Measurements from ENCODE around the gene LZTS3.
"Not testable (repeated sequence)": the region's sequence is repeated elsewhere in the genome, so short reads cannot be mapped to it uniquely, and the experiment has no call there.

Gene LZTS3

DNA sequence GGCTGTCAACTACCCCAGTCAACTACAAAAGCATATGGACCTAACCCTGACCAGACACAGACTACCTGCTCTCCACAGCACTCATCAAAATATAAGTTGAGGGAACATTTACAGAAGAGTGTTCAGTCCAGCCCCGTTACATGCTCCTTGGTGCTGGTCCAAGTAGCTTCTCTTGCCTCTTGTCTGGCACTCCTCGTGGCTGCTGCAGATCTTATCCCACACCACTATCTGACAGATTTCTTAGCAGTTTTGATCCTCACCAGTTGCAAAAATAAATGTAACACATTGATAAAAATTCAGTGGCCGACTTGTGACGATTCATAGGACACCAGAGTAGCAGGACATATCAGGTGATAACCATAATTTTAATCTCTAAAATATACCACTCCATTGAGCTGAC lies 44.3 kb downstream of the LZTS3 start:
- no peak overlapping the region for H3K4me3 ChIP-seq (ENCODE audit: low read depth, low read length)
- DNase-seq (ENCODE audit: low read depth): no peak
- TF ChIP-seq, protein P1, sequence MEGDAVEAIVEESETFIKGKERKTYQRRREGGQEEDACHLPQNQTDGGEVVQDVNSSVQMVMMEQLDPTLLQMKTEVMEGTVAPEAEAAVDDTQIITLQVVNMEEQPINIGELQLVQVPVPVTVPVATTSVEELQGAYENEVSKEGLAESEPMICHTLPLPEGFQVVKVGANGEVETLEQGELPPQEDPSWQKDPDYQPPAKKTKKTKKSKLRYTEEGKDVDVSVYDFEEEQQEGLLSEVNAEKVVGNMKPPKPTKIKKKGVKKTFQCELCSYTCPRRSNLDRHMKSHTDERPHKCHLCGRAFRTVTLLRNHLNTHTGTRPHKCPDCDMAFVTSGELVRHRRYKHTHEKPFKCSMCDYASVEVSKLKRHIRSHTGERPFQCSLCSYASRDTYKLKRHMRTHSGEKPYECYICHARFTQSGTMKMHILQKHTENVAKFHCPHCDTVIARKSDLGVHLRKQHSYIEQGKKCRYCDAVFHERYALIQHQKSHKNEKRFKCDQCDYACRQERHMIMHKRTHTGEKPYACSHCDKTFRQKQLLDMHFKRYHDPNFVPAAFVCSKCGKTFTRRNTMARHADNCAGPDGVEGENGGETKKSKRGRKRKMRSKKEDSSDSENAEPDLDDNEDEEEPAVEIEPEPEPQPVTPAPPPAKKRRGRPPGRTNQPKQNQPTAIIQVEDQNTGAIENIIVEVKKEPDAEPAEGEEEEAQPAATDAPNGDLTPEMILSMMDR (conservative IDR thresholded peaks at IDR 0.05; ENCODE audit: low read depth, low read length): no peak

DNA sequence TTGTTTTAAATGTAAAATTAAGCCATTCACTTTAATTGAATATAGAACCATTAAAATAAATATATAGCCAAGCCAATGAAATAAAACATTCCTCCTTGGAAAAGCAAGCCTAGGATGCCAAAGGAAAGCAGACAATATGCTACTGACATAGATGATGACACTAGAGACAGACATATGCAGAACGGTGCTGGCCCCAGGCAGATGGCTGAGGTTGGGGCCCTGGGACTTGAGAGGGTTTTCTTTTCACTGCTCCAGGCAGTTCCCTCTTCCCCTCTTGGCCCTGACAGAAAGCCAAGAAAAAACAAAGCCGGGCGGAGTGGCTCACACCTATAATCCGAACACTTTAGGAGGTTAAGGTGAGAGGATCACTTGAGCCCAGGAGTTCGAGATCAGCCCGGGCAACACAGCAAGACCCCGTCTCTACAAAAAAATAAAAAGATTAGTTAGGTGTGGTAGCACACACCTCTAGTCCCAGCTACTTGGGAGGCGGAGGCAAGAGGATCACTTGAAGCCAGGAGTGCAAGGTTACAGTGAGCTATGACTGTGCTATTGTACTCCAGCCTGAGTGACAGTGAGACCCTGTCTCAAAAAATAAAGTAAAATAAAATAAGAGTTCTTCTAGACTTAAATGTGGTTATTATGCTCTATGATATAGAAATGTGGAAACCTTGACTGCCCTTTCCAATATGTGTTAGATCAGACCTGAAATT lies 44.9 kb downstream of the LZTS3 start:
- H3K4me3 ChIP-seq (ENCODE audit: low read depth, low read length): no peak overlapping the region
- no peak for DNase-seq (ENCODE audit: low read depth)
- TF ChIP-seq, protein P1 (conservative IDR thresholded peaks at IDR 0.05; ENCODE audit: low read depth, low read length): no peak

DNA sequence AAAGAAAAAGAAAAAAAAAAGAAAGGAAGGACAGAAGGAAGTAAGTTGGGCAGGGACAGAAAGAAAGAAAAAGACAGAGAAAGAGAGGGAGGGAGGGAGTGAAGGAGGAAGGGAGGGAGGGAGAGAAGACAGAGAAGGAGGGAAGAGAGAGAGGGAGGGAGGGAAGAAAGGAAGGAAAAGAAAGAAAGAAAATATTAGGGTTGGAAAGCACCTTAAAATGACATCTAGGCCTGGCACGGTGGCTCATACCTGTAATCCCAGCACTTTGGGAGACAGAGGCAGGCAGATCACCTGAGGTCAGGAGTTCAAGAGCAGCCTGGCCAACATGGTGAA lies 46.9 kb downstream of the LZTS3 start:
- no peak overlapping the region for H3K4me3 ChIP-seq (ENCODE audit: low read depth, low read length)
- TF ChIP-seq, protein P1 (conservative IDR thresholded peaks at IDR 0.05; ENCODE audit: low read depth, low read length): no peak
- DNase-seq (ENCODE audit: low read depth): no peak

DNA sequence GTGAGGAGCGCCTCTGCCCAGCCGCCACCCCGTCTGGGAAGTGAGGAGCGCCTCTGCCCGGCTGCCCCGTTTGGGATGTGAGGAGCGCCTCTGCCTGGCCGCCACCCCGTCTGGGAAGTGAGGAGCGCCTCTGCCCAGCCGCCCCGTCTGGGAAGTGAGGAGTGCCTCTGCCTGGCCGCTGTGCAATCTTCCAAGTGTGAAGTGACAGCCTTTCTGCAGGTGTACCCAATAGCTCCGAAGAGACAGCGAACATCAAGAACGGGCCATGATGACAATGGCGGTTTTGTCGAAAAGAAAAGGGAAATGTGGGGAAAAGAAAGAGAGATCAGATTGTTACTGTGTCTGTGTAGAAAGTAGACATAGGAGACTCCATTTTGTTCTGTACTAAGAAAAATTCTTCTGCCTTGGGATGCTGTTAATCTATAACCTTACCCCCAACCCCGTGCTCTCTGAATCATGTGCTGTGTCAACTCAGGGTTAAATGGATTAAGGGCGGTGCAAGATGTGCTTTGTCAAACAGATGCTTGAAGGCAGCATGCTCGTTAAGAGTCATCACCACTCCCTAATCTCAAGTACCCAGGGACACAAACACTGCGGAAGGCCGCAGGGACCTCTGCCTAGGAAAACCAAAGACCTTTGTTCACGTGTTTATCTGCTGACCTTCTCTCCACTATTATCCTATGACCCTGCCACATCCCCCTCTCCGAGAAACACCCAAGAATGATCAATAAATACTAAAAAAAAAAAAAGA lies 47.4 kb downstream of the LZTS3 start:
- DNase-seq (ENCODE audit: low read depth); H3K4me3 ChIP-seq (ENCODE audit: low read depth, low read length): not testable (repeated sequence)

DNA sequence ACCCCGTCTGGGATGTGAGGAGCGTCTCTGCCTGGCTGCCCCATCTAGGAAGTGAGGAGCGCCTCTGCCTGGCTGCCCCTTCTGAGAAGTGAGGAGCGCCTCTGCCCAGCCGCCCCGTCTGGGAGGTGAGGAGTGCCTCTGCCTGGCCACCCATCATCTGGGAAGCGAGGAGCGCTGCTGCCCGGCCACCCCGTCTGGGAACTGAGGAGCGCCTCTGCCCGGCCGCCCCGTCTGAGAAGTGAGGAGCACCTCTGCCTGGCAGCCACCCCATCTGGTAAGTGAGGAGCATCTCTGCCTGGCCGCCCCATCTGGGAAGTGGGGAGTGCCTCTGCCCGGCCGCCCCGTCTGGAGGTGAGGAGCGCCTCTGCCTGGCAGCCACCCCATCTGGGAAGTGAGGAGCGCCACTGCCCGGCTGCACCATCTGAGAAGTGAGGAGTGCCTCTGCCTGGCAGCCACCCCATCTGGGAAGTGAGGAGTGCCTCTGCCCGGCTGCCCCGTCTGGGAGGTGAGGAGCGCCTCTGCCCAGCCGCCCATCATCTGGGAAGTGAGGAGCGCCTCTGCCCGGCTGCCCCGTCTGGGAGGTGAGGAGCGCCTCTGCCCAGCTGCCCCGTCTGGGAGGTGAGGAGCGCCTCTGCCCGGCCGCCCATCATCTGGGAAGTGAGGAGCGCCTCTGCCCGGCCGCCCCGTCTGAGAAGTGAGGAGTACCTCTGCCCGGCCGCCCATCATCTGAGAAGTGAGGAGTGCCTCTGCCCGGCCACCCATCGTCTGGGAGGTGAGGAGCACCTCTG lies 48.4 kb downstream of the LZTS3 start:
- not testable (repeated sequence) for DNase-seq (ENCODE audit: low read depth); H3K4me3 ChIP-seq (ENCODE audit: low read depth, low read length)

DNA sequence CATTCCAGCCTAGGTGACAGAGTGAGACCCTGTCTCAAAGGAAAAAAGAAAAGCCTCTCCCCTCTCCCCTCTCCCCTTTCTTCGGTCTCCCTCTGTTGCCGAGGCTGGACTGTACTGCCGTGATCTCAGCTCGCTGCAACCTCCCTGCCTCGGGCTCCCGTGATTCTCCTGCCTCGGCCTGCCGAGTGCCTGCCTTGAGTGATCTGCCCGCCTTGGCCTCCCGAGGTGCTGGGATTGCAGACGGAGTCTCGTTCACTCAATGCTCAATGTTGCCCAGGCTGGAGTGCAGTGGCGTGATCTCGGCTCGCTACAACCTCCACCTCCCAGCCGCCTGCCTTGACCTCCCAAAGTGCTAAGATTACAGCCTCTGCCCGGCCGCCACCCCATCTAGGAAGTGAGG lies 49.2 kb downstream of the LZTS3 start:
- not testable (repeated sequence) for DNase-seq (ENCODE audit: low read depth); H3K4me3 ChIP-seq (ENCODE audit: low read depth, low read length)

DNA sequence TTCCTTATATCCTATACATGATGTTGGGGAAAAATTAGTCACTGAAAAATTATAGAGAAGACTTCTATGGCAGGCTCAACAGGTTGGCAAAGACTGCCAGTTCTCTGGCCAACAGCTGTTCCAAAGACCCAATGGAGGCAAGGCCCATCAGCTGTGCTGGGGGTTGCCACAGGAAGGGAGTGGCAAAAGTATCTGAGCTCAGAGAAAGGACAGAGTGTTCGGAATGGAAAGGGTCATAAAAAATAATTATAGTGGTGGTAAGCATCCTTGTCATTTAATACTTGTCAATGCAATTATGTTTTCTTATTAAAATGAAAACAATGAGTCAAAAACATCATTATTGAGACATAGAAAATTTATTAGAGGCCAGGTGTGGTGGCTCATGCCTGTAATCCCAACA lies 49.8 kb downstream of the LZTS3 start:
- DNase-seq (ENCODE audit: low read depth): no peak

DNA sequence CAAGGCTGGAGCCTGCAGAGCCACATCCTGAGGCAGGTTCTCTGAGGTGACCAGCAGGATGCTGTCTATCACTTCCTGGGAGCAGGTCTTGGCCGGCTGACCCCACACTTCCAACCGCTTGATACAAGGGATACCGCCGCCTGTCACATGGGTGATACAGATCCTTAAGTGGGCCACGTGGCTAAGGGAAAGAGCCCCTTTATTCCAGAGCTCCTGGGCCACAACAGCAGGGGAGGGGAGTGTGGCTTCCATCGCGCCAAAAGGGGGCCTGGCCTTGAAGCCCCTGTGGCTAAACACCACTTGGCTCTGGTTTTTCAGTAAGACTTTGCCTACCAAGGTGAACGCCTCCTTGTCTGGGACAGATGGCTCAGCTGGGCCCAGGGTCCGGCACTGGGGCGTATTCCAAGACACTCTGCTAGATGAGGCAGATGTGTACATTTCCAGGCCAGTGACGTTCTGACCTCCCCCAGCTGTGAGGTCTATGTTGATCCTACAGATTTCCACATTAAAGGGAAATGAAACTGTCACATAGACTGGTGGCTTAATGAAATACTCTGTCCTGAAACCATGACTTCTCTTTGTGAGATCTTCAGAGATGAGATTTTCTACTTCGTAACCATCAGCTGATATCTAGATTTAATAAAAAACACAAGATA lies 51.3 kb downstream of the LZTS3 start:
- H3K4me3 ChIP-seq (ENCODE audit: low read depth, low read length): no peak overlapping the region
- TF ChIP-seq, protein P1 (conservative IDR thresholded peaks at IDR 0.05; ENCODE audit: low read depth, low read length): no peak
- DNase-seq (ENCODE audit: low read depth): no peak

More for the DNA sequence above, 49.8 kb downstream of the LZTS3 start:
- H3K4me3 ChIP-seq (ENCODE audit: low read depth, low read length): no peak overlapping the region
- TF ChIP-seq, protein P1 (conservative IDR thresholded peaks at IDR 0.05; ENCODE audit: low read depth, low read length): no peak

All from choroid plexus epithelial cell (primary cell).